COLO829 (cell line): Measurements from ENCODE around the gene PAX4.

Experiments used
- DNase-seq: peaks from one replicate; pipeline ENCODE4 v3.0.0; 2012; ENCODE audit warnings: low spot score

PAX4 gene

GRCh38 chr7:127618042-127618441 is at the start of gene PAX4:
TSS of gene PAX4 (minus strand) at chr7:127618142. CDS start at chr7:127615928, 2,214 bp downstream.
- no peak for DNase-seq

GRCh38 chr7:127667017-127667670 is 49.2 kb upstream of the PAX4 start:
- DNase-seq, result peak; percentile 88

GRCh38 chr7:127666602-127667001 is 48.7 kb upstream of the PAX4 start:
- no peak for DNase-seq

- DNase-seq, result no peak
Measured at GRCh38 chr7:127665922-127666321, 48.0 kb upstream of the PAX4 start.

- no peak for DNase-seq
Measured at GRCh38 chr7:127658970-127659630, 41.2 kb upstream of the PAX4 start.

- no peak for DNase-seq
Measured at GRCh38 chr7:127657500-127657899, 39.6 kb upstream of the PAX4 start.

- DNase-seq, result no peak
Measured at GRCh38 chr7:127655720-127656119, 37.8 kb upstream of the PAX4 start.

- DNase-seq, result no peak
Measured at GRCh38 chr7:127654404-127655394, 36.8 kb upstream of the PAX4 start.

GRCh38 chr7:127653396-127653795 is 35.5 kb upstream of the PAX4 start:
- DNase-seq, result no peak

GRCh38 chr7:127652333-127653248 is 34.6 kb upstream of the PAX4 start:
- no peak for DNase-seq

GRCh38 chr7:127651556-127652332 is 33.8 kb upstream of the PAX4 start, which contains the start of gene SND1:
TSS of gene SND1 (plus strand) at chr7:127652194. CDS start at chr7:127652374, 180 bp downstream.
- peak; percentile 100 for DNase-seq

- DNase-seq, result peak; percentile 51
Measured at GRCh38 chr7:127650847-127651555, 33.1 kb upstream of the PAX4 start.

- DNase-seq, result no peak
Measured at GRCh38 chr7:127648986-127649385, 31.0 kb upstream of the PAX4 start.

- no peak for DNase-seq
Measured at GRCh38 chr7:127647636-127648035, 29.7 kb upstream of the PAX4 start.

- DNase-seq, result no peak
Measured at GRCh38 chr7:127644484-127644883, 26.5 kb upstream of the PAX4 start.

GRCh38 chr7:127638197-127638596 is 20.3 kb upstream of the PAX4 start:
- no peak for DNase-seq

- DNase-seq, result no peak
Measured at GRCh38 chr7:127635659-127636285, 17.8 kb upstream of the PAX4 start.

- no peak for DNase-seq
Measured at GRCh38 chr7:127632276-127632910, 14.5 kb upstream of the PAX4 start.

- DNase-seq, result no peak
Measured at GRCh38 chr7:127629268-127629854, 11.4 kb upstream of the PAX4 start.
